ENCODE results near the gene MRPL19.
A peak's percentile ranks its signal among the peaks of the same experiment; 100 is the strongest.
"Not testable (repeated sequence)": the region's sequence is repeated elsewhere in the genome, so short reads cannot be mapped to it uniquely, and the experiment has no call there.

The MRPL19 gene

DNA sequence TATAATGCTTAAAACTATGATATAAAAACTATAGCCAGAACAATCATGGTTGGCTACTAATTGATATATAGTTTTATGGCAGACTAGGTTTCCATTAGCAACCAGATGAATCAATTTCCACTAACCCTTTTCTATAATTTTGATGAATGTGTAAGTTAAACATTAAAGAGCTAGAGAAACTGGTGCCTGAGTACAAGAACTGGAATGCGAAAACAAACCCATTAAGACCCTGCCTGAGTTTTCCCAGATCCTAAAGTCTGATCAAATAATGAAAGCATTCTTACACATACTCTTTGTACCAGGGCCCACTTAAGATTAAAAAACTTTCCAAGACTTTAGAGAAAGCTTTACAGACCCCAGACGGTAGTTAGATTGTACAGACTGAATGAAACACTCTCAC is 21.3 kb downstream of the MRPL19 start:
- DNase-seq (ENCODE audit: low spot score): no peak

DNA sequence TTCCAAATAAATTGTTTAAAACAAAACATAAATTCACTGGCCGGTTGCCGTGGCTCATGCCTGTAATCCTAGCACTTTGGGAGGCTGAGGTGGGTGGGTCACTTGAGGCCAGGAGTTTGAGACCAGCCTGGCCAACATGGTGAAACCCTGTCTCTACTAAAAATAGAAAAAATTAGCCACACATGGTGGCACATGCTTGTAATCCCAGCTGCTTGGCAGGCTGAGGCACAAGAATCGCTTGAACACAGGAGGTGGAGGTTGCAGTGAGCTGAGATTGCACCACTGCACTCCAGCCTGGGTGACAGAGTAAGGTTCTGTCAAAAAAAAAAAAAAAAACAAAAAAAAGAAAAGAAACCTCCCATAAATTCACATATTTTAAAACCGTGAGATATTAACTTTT is 28.8 kb downstream of the MRPL19 start:
- not testable (repeated sequence) for DNase-seq (ENCODE audit: low spot score)

DNA sequence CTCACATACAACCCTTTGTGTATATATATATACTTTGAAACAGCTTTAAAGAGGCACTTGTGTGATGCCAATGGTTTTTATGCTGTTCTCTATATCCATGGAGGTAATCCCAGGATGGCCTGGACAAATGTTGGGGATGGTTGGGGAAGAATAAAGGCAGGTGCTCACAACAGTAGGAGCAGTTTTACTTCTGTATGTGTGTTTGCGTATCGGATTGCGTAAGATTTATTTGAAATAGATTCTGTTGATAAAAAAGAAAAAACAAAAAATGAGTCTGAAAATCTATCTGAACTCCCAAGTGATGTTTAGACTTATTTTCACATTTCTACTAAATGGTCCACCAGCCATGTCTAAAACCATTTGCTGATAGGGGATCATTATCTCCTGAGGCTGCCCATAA is 29.3 kb downstream of the MRPL19 start:
- DNase-seq (ENCODE audit: low spot score): no peak

DNA sequence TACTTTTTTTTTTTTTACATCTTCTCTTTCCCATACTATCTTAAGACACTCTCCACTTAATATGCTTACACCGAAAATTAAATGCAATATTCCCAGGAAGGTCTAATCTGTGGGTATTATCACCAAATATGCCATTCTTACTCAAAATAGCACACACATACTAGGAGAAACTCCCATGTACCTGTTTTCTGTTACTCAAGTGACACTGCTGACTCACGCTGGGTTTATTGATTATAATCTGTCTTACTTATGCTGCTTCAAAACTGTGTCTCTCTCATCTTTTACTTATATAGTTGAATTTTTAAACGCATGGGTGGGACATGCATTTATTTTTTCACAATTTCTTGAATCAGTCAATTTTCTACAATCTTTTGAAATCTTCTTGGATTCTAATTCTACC is 29.9 kb downstream of the MRPL19 start:
- no peak for DNase-seq (ENCODE audit: low spot score)

DNA sequence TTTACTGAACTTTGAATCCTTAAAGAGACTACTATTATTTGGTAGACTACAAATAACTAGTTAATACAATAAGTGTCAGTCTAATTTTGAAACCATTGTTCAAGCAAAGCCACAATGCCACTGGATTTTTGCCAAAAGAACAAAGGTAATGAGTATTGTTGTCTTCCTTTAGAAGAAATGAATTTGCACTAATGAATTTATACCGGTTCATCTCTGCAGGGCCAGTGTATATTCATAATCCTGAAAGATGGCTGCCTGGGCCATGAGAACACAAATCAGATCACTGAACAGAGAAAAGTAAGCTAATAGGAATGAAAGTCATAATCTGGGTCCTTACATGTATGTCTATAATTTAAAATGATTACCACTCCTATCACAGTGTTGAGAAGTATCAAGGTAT is 33.0 kb downstream of the MRPL19 start:
- DNase-seq (ENCODE audit: low spot score): no peak

DNA sequence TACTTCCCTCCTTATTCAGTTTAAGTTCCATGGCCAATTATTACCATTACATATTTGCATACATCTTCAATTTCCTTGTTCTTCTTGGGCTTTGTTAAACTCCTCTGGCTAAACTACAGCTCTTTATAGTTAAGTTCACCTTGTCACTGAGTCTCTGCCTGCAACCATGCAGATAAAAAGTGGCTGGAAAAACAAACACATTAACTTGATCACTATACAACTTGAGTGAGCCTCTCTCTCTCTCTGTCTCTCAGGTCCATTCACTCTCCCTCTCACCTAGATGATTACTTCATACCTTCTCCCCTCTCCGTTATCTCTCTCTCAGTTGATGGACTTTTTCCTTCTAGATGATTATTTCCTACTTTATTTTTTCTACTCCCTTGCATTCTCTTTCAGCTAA is 33.8 kb downstream of the MRPL19 start:
- no peak for DNase-seq (ENCODE audit: low spot score)

DNA sequence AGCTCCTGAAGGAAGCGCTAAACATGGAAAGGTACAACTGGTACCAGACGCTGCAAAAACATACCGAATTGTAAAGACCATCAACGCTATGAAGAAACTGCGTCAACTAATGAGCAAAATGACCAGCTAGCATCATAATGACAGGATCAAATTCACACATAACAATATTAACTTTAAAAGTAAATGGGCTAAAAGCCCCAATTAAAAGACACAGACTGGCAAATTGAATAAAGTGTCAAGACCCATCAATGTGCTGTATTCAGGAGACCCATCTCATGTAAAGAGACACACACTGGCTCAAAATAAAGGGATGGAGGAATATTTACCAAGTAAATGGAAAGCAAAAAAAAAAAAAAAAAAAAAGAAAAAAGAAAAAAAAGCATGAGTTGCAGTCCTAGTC is 36.8 kb downstream of the MRPL19 start:
- not testable (repeated sequence) for DNase-seq (ENCODE audit: low spot score)

DNA sequence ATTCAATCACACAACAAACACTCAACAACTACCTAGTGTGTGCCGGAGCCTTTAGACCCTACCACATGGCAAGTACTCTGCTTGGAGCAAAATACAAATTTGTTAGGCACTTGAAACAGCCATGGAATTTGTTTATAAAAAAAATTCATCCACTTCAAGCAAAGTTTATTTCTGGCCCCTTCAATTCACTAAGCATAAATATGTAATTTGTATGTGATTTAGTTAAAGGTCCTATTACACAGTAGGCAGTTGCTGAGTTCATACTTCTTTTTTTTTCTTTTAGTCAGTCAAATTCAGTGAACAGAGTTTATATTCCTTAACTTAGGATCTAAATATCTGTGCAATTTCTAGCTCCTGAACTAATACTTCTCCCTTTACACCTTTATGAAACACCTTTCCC is 41.6 kb downstream of the MRPL19 start:
- no peak for DNase-seq (ENCODE audit: low spot score)

DNA sequence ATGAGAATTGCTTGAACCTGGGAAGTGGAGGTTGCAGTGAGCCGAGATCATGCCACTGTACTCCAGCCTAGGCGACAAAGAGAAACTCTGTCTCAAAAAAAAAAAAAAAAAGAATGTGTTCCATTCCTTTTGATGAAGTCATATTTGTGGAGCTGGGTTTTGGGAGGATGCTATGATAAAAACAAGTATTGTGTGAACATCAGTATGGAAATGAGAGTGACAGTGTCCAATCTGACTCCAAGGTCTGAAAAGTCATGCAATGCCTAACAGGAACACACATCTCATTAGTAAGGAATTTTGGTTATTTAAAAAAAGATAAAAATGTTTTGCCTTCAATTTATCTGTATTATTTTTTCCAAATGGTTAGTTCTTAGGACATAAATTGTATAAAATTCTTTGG is 52.3 kb downstream of the MRPL19 start:
- peak; percentile 30 for DNase-seq (ENCODE audit: low spot score)

DNA sequence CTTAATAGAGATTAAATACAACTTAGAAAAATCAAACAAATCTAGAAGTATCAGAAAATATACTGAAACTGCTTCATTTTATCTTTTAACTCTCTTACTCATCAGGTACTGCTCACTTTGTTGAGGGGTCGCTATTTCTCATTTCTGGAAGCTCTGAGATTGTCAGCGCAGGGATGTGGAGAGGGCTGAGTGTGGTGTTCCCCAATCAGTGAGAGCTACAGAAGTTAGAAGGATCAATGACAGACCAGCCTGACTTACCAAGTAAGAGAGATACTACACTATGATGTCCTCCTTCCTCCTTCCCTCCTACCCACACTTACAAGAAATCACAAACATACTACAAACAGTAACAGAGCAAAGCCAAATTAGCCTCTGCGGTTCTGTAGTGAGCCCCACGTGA is 56.0 kb downstream of the MRPL19 start:
- DNase-seq (ENCODE audit: low spot score): no peak

DNA sequence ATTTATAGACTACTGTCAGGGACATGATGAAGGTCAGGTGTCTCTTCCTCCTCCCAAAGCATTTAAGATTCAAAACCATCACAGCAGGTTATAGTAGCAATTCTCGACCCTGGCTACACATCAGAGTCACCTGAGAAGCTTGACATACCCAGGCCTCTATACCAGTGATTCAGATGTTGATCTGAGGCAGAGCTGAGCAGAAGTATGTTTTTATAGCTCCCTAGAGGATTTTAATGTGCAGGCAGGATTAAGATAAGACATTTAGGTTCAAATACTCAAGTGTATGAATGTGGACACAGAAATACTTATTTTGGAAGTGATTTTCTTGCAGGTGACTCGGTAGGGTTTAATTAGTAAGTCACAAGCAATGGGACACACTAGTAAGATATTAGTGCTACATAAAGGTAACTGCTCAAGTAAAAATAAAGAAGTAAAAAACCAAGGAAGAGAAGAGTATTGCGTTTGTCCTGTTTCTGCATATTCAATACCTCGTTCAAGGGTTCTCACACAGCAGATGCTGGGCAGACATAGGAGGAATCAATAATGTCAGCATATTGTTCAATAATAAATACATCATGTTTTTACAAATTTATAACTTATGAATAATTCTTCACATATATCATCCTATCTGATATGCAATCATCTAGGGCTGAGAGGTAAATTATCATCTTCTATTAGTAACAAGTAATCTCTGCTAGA is 57.2 kb downstream of the MRPL19 start:
- no peak for DNase-seq (ENCODE audit: low spot score)

DNA sequence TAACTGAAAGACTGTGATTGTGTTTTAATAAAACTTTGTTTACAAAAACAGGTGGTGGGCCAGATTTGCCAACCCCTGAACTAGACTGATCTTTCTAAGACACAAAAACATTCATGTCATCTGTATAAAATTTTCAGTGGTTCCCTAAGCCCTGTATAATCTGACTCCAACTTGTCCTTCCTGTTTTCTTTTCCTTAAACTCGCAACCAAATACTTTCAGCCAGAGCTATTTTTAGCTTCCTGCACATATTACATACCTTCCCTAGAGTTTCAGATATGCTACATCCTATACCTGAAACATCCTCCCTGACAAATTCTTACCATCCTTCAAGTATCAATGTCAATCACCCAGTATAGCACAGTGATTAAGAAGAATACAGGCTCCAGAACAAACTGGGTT is 59.3 kb downstream of the MRPL19 start:
- no peak for DNase-seq (ENCODE audit: low spot score)

DNA sequence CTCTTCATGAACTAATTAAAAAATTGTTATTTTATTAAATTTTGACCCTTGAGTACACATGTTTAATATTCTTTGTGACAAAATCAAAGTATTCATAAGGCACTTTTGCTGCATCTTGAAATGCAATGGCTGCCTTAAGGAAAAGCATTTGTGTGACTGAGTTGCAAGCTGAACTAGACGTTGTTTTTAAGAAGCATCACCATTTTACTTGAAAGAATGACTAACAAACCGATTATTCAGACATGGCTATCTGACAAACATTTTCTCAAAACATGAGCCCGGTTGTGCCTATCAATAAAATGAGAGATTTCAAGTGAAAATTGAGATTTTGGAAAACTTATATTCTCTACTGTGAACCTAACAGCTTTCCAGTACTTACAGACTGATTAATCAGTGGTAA is 61.3 kb downstream of the MRPL19 start:
- DNase-seq (ENCODE audit: low spot score): no peak

DNA sequence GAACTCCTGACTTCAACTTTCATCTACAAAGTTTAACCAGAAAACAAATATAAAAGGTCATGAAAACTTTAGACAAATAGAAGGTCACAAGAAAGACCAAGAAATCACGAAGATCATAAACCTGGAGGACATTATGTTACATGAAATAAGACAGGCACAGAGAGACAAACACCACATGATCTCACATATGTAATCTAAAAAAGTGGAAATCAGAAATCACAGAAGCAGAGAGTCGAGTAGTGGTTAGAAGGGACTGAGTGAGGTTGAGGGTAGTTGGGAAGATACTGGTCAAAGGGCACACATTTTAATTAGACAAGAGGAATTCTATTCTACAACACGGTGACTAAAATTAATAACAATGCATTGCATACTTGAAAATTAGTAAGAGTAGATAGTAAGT is 62.7 kb downstream of the MRPL19 start:
- no peak for DNase-seq (ENCODE audit: low spot score)

DNA sequence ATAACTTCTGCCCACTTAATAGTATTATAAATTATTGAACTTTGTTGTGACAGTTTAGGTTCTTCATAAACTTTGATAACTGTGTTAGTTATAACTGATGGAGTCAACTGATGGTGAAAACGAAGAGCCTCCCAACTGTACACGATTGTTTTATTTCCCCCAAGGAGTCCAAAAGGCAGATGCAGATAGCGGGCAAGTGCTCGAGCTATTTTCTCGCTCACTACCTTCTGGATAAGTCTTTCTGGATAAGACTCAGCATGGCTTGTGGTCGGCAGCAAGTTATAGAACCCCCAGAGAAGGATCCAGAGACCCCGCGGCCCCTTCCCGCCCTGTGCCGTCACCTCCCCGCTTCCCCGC is 63.6 kb downstream of the MRPL19 start:
- no peak for DNase-seq (ENCODE audit: low spot score)

DNA sequence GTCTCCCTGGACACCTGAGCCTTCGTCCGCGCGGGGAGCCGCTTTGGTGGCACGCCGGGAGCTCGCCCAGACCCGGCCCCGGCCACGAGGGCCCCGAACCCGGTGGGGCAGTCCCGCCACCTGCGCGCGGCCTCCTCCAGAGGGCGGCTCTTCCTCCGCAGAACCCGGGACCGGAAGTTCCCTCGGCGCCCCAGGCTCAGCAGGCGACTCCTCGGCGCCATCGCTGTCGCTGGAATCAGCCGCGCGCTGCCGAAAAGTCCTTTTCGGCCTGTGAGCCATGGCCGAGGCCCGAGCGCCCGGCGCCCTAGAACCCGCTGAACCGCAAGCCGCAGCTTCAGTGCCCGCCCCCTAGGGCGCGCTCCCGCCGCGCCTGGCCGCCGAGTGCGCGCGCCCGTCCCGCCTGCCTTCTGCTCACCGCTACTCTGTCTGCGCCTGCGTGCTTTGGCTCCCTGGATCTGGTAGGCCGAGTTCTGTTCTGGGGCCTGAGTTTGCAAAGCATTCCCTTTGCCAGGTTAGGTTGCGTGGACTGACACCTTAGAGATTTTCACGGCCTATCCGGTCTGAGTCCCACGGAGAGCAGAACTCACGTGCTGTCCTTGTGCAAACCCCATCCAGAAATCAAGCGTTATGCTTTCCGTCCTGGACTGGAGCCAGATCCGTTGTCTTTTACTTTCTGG is 64.1 kb downstream of the MRPL19 start, which contains the start of gene GCFC2:
GCFC2 (minus strand) TSS at position 339 of the 677 bp plus-strand sequence; CDS start at position 279, 60 bp downstream.
- DNase-seq (ENCODE audit: low spot score): peak; percentile 96

DNA sequence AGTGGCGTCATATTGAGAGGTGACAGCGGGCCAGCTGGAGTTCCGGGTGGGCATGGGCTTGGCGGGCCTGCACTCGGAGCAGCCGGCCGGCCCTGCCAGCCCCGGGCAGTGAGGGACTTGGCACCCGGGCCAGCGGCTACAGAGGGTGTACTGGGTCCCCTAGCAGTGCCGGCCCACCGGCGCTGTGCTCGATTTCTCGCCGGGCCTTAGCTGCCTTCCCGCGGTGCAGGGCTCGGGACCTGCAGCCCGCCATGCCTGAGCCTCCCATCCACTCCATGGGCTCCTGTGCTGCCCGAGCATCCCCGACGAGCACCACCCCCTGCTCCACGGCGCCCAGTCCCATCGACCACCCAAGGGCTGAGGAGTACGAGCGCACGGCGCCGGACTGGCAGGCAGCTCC is 65.0 kb downstream of the MRPL19 start:
- DNase-seq (ENCODE audit: low spot score): not testable (repeated sequence)

DNA sequence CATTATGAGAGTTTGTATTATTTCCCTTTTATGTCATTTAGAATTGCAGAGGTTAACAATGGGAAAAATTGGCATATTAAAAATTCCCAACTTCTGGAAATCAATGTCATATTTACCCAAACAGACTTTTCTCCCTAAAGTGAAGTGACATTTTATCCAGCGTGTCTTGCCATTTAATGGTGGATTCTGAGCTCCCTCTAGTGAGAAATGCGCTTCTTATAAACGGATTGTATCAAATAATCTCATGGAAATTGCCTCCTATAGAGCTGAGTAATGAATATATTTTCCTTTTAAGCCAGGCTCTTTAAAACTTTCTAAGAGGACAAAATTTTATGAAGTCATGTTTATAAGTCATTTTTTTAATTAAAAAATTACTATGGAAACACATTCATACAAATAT is 69.8 kb downstream of the MRPL19 start:
- no peak for DNase-seq (ENCODE audit: low spot score)

DNA sequence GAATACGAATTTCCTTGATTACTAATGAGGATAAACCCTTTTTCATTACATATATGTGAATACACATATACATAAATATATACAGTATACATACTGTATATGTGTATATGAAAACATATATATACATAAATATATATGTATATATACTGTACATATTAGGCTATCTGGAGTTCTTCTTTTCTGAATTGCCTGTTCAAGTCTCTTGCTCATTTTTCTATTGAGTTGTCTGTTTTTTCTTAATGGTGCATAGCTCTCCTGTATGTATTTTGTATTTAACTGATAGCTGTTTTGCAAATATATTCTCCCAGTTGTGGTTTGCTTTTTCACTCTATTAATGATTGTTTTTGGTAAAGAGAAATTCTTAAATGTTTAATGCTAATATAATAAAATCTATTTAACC is 73.0 kb downstream of the MRPL19 start:
- no peak for DNase-seq (ENCODE audit: low spot score)

DNA sequence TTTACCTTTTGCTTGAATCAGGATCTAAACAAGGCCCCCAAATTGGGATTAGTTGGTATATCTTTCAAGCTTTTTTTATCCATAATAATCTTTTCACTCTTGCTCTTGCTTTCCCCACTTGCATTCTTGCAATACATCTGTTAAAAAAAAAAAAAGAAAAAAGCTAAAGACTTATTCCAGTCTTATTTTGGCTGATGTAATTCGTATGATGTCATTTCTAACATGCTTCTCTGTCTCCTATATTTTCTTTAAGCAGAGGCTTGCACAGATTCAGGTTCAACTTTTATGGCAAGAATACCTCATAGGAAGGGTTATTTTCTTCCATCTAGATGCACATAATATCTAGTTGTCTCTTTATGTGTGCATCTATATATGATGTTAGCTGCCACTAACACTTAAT is 73.9 kb downstream of the MRPL19 start:
- no peak for DNase-seq (ENCODE audit: low spot score)

DNA sequence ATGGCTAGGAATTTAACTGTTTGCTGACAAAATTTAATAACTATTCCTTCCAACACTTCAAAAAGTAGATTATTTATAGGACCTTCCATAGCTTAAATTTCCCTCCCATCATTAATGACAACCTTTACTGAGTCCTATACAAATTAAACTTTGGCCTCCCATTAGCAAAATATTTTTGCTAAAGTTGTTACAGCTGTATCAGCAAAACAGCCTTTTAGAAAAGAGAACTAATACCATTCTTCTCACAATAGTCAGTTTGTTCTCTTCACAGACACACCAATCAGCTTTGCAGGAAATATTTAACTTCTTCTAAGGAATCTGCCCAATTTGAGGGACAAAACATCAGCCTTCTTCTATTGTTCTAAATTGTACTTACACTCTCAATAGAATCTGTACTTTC is 76.1 kb downstream of the MRPL19 start:
- DNase-seq (ENCODE audit: low spot score): no peak

DNA sequence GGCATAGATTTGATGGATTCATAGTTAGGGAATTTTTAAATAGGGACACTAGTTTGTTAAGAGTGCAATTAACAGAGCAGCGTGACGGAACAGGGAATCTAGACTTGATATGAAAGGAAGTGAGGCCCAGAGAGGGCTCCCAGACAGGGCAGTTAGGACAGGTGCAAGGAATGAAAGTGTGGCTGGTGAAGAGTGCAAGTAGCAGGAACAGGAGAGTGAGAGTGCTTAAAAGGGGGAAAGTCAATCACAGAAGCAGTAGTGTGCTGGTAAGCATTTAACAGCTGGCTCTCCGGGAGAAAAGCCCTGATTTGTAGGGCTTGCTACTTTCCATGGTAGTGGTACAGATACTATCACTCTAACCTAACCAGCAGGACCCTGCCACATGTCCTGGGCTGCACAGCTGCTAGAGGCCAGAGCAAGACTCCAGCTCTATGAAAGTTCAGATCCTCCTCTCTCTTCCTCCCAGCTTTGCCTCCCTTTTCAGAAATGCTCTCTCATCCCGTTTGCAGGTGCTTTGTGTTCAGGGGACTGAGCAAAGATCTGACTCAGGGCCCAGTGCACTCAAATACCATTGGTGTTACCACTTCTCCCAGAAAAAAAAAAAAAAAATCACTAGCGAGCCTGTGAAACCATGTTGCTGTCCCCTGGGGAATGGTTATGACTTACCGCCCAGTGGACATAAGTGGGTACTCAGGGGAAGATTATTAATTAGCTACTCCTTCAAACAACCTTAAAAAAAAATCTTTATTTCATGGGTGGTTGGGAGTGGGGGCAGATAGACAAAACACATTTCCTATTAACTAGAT is 82.2 kb downstream of the MRPL19 start:
- no peak for DNase-seq (ENCODE audit: low spot score)

DNA sequence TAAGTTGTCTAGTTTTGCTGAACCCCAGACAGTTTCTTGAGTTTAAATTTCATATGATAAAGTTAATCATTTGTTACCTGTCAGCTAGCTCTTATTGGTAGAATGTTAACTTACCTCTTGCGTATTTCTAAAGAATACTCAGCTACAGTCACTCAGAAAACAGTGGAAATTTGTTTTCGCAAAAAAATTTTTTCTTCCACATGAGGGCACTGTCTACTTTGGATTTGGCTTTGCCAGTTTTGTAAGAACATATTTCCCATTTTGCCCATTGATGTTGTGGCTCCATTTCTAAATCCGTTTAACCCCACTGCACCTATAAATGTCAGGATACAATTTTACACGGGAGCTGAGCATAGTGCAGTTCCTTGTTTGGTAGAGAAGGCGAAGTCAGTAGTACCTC is 83.3 kb downstream of the MRPL19 start:
- no peak for DNase-seq (ENCODE audit: low spot score)
